PC-3 (cell line): Measurements from ENCODE around the gene NDUFB3.

ENCODE experiments used
- EZH2 ChIP-seq: fragments of 300-600 bp; sonication (generic); IDR thresholded peaks from one replicate; pipeline ENCODE4 v1.6.1; 2017; ENCODE audit warnings: antibody characterized with exemption, mild to moderate bottlenecking, low read length; ENCODE audit not compliant: unreplicated experiment
- EZH2phosphoT487 ChIP-seq: fragments of 300-600 bp; sonication (generic); IDR thresholded peaks from 2 replicates; pipeline ENCODE4 v1.6.1; 2018; ENCODE audit warnings: mild to moderate bottlenecking, antibody characterized with exemption, low read length, borderline replicate concordance
- TF ChIP-seq, protein P1 (sequence below): fragments of 300-600 bp; sonication (generic); conservative IDR thresholded peaks from 2 replicates; pipeline ENCODE4 v1.5.1; 2017; ENCODE audit warnings: antibody characterized with exemption, low read depth, mild to moderate bottlenecking, low read length

DNA sequence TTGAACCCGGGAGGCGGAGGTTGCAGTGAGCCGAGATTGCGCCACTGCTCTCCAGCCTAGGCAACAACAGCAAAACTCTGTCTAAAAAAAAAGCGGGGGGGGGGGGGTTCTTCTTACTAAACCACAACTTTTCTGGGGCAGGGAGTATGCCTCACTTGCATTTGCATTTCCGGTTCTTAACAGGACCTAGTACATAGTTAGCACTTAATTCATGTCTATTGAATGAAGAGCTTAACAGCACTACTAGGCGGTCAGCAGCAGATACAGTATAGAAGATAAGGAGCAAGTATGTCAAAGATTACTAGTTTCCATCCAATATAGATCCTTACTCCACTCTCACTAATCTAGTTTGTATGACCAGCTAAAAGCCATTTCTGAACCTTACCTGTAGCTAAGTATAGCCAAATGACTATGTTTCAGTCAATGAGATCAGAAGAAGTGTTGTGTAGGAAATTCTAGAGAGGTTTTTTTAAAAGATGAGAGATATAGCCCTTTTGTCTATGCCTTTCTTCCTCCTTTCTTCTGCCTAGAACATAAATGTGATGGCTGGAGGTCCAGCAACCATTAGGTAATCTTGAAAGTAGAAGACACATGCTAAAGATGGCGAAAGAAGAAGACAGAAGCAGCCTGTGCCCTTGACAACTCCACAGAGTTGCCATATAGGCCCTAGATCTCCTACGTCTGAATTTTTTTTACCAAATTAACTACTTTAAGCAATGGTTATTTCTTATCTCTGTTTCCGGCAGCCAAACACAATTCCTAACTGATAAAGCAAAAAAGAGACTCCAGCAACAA lies 11.6 kb upstream of the NDUFB3 start:
- TF ChIP-seq, protein P1, sequence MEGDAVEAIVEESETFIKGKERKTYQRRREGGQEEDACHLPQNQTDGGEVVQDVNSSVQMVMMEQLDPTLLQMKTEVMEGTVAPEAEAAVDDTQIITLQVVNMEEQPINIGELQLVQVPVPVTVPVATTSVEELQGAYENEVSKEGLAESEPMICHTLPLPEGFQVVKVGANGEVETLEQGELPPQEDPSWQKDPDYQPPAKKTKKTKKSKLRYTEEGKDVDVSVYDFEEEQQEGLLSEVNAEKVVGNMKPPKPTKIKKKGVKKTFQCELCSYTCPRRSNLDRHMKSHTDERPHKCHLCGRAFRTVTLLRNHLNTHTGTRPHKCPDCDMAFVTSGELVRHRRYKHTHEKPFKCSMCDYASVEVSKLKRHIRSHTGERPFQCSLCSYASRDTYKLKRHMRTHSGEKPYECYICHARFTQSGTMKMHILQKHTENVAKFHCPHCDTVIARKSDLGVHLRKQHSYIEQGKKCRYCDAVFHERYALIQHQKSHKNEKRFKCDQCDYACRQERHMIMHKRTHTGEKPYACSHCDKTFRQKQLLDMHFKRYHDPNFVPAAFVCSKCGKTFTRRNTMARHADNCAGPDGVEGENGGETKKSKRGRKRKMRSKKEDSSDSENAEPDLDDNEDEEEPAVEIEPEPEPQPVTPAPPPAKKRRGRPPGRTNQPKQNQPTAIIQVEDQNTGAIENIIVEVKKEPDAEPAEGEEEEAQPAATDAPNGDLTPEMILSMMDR: no peak
- no peak for TF ChIP-seq EZH2phosphoT487
- TF ChIP-seq EZH2: no peak
